ENCODE results near the gene BMP7. TPM values are rescaled to one million over a fixed set of nuclear protein-coding genes. Genes with fewer than 3 reads are reported as not detected.

Gene BMP7
- total and polyA plus RNA-seq, 7 donors, result 0.03 TPM; not detected in 5

DNA sequence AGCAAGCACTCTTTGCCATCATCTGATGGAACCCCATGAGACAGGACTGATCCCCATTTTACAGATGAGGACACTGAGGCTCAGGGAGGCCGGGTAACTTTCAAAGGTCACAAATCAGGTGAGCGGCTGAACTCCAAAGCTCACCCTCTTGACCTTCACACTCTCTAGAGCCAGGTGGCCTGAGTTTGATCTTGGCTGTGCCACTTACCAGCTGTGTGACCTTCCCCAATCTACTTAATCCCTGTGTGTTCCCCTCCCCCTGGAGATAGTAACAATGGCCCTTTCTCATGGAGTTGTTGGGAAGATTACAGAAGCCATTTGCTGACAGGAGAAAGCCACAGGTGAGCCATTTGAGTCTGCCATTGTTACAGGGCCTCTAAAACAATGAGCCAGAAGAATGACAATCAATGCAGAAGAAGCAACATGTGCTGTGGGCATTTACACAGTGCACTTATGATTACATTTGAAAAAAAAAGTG is 34.5 kb downstream of the BMP7 start:
- DNase-seq (no peak), ATAC-seq (no peak)
- Histone ChIP-seq H3K27ac (no peak overlapping the region), H3K27me3 (ENCODE audit: insufficient read depth in 3 of 3, low read length in 2 of 3) (peaks cover 0 to 8% (median 3%) of the 10 kb centered on the region in 3 donors), H3K36me3 (ENCODE audit: insufficient read depth in 1 of 2, low read depth in 1 of 2) (no peaks in the 10 kb centered on the region), H3K4me3 (no peak overlapping the region), H3K9me3 (no peaks in the 10 kb centered on the region), H3K4me1 (no peaks in the 10 kb centered on the region)
- TF ChIP-seq CTCF (IDR thresholded peaks at IDR 0.05), result no peak
- WGBS, 3 donors, result 78 to 82% (median 79%) methylated on average over 2 of the region's 2 CpGs
- intact Hi-C loops (cut with DNase I), result no loop called here

GRCh38 chr20:57231161-57231560 is 35.3 kb downstream of the BMP7 start:
- Histone ChIP-seq H3K27me3 (ENCODE audit: insufficient read depth in 3 of 3, low read length in 2 of 3) (peaks cover 0 to 5% (median 4%) of the 10 kb centered on the region in 3 donors), H3K4me3 (no peak overlapping the region), H3K4me1 (no peaks in the 10 kb centered on the region), H3K27ac (no peak overlapping the region), H3K9me3 (no peaks in the 10 kb centered on the region), H3K36me3 (ENCODE audit: insufficient read depth in 1 of 2, low read depth in 1 of 2) (no peaks in the 10 kb centered on the region)
- ATAC-seq (no peak), DNase-seq (no peak)
- TF ChIP-seq CTCF (IDR thresholded peaks at IDR 0.05), result no peak
- intact Hi-C loops (cut with DNase I), result no loop called here
- WGBS, 3 donors, result 56 to 62% (median 60%) methylated on average over 8 of the region's 8 CpGs

DNA sequence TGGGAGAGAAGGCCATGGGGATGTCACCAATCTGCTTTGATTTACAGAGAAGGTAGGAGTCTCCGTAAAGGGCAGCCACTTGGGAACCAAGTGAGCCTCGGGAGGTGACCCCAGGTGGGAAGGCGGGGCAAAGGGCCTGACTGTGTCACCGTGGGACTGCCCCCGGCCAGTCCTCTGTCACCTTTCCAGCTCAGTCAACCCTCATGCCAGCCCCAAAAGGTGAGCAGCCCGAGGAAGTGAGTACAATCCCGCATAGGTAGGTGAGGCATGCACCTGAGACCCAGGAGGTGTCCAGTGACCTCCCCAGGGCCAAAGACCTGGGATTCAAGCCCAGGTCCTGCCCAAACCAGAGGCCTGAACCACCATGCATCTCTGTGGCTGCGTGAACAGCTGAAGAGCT is 36.2 kb downstream of the BMP7 start:
- H3K27me3 ChIP-seq (ENCODE audit: insufficient read depth in 3 of 3, low read length in 2 of 3), result peaks cover 0 to 4% (median 0%) of the 10 kb centered on the region in 3 donors
- no peaks in the 10 kb centered on the region for H3K9me3 ChIP-seq
- no peaks in the 10 kb centered on the region for H3K36me3 ChIP-seq (ENCODE audit: insufficient read depth in 1 of 2, low read depth in 1 of 2)
- no peak for TF ChIP-seq CTCF (IDR thresholded peaks at IDR 0.05)
- H3K27ac ChIP-seq, result no peak overlapping the region
- no peaks in the 10 kb centered on the region for H3K4me1 ChIP-seq
- intact Hi-C loops (cut with DNase I), result no loop called here
- DNase-seq (peak in 1 of 2 donors; percentile 8), ATAC-seq (no peak)
- no peak overlapping the region for H3K4me3 ChIP-seq
- 81 to 94% (median 93%) methylated on average over 8 of the region's 8 CpGs for WGBS, 3 donors

GRCh38 chr20:57229490-57229889 is 37.0 kb downstream of the BMP7 start:
- ATAC-seq (no peak), DNase-seq (peak in 1 of 2 donors; percentile 9)
- TF ChIP-seq CTCF (IDR thresholded peaks at IDR 0.05), result no peak
- intact Hi-C loops (cut with DNase I), result no loop called here
- Histone ChIP-seq H3K36me3 (ENCODE audit: insufficient read depth in 1 of 2, low read depth in 1 of 2) (no peaks in the 10 kb centered on the region), H3K4me3 (no peak overlapping the region), H3K27me3 (ENCODE audit: insufficient read depth in 3 of 3, low read length in 2 of 3) (peaks cover 0 to 3% (median 0%) of the 10 kb centered on the region in 3 donors), H3K4me1 (no peaks in the 10 kb centered on the region), H3K27ac (no peak overlapping the region), H3K9me3 (no peaks in the 10 kb centered on the region)
- 62 to 65% (median 62%) methylated on average over 4 of the region's 4 CpGs for WGBS, 3 donors

DNA sequence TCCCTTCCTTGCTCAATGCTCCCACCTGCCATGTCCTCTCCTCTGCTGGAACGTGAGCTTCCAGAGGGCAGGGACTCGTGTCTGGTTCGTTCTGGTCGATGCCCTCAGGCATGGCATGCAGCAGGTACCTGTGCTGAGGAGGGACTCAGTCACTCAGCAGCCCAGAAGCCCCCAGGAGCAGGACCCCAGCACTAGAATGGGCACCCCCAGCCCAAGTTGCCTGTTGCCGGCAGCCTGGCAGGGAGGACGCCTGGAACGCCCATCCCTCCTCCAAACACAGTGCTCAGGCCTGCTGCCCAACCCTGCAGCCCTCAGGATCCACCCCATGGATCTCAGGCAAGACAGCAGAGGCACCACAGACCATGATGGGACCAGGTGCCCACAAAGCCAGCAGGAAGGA is 40.6 kb downstream of the BMP7 start:
- Histone ChIP-seq H3K9me3 (no peaks in the 10 kb centered on the region), H3K4me3 (no peak overlapping the region), H3K27ac (no peak overlapping the region), H3K36me3 (ENCODE audit: insufficient read depth in 1 of 2, low read depth in 1 of 2) (no peaks in the 10 kb centered on the region), H3K4me1 (no peaks in the 10 kb centered on the region), H3K27me3 (ENCODE audit: insufficient read depth in 3 of 3, low read length in 2 of 3) (peaks cover 0 to 9% (median 3%) of the 10 kb centered on the region in 3 donors)
- TF ChIP-seq CTCF (IDR thresholded peaks at IDR 0.05), result no peak
- intact Hi-C loops (cut with DNase I), result no loop called here
- no peak for DNase-seq
- ATAC-seq, result no peak
- WGBS, 3 donors, result 74 to 88% (median 81%) methylated on average over 7 of the region's 7 CpGs
